K562 (cell line): ENCODE results near the gene DHRS11. TPM values are rescaled to one million over a fixed set of nuclear protein-coding genes. Genes with fewer than 3 reads are reported as not detected.

Experiments
- FOXK1 ChIP-seq: sonication (generic); formaldehyde crosslinking; IDR thresholded peaks from 2 replicates; pipeline ENCODE4 v1.8.0; 2022; ENCODE audit warnings: missing genetic modification reagents, mild to moderate bottlenecking, borderline replicate concordance
- HNRNPH1 ChIP-seq: fragments of 200-400 bp; formaldehyde crosslinking; optimal IDR thresholded peaks from 2 replicates; pipeline ENCODE3; 2017; ENCODE audit warnings: low read depth, mild to moderate bottlenecking, low read length, moderate library complexity
- MAZ ChIP-seq, 2 experiments: fragments of 450-650 bp in 1 of 2; sonication (generic) in 1 of 2; formaldehyde crosslinking; IDR thresholded peaks in 1 of 2; conservative IDR thresholded peaks in 1 of 2; 2 replicates each; pipeline versions ENCODE4 v1.4.0 to v1.5.0; 2020; ENCODE audit warnings: mild to moderate bottlenecking in 1 of 2, missing genetic modification reagents in 1 of 2
- MCM3 ChIP-seq: fragments of 450-650 bp; IDR thresholded peaks from 2 replicates; pipeline ENCODE4 v1.6.1; 2016
- MTA1 ChIP-seq: fragments of 450-650 bp; IDR thresholded peaks from 2 replicates; pipeline ENCODE4 v1.6.1; 2017; ENCODE audit warnings: borderline replicate concordance
- MTA2 ChIP-seq: fragments of 450-650 bp; IDR thresholded peaks from 2 replicates; pipeline ENCODE4 v1.6.1; 2016; ENCODE audit warnings: low read depth
- POU5F1 ChIP-seq: fragments of 150-350 bp; IDR thresholded peaks from 2 replicates; pipeline ENCODE4 v1.6.1; 2014; ENCODE audit warnings: borderline replicate concordance, low read length, low read depth, mild to moderate bottlenecking; ENCODE audit not compliant: partially characterized antibody
- RAD21 ChIP-seq, 2 experiments: fragments of 250-450 bp in 1 of 2; fragments of 450-650 bp in 1 of 2; sonication (Bioruptor Pico) in 1 of 2; formaldehyde crosslinking in 1 of 2; IDR thresholded peaks in 1 of 2; conservative IDR thresholded peaks in 1 of 2; 2 replicates each; pipeline versions ENCODE4 v1.4.0 to v1.8.0; 2020 to 2022; ENCODE audit warnings: mild to moderate bottlenecking in 2 of 2, moderate library complexity in 1 of 2
- RBBP5 ChIP-seq: fragments of 200-600 bp; sonication (generic); IDR thresholded peaks from 2 replicates; pipeline ENCODE4 v1.6.1; 2012; ENCODE audit warnings: borderline replicate concordance, mild to moderate bottlenecking, low read length, control low read depth, inconsistent platforms; ENCODE audit not compliant: insufficient read depth, poor library complexity, severe bottlenecking
- SNIP1 ChIP-seq: fragments of 450-650 bp; IDR thresholded peaks from 2 replicates; pipeline ENCODE4 v1.7.1; 2017; ENCODE audit warnings: low read depth, mild to moderate bottlenecking
- SP2 ChIP-seq: IDR thresholded peaks from 2 replicates; pipeline ENCODE4 v1.6.1; 2011; ENCODE audit warnings: mild to moderate bottlenecking, low read depth, low read length, moderate library complexity; ENCODE audit not compliant: poor library complexity, severe bottlenecking; ENCODE audit errors: extremely low read depth
- TCFL5 ChIP-seq: fragments of 250-450 bp; sonication (Bioruptor Pico); conservative IDR thresholded peaks from 2 replicates; pipeline ENCODE4 v1.6.1; 2021; ENCODE audit warnings: mild to moderate bottlenecking, moderate library complexity, matching md5 sums
- ZBTB7A ChIP-seq: IDR thresholded peaks from 2 replicates; pipeline ENCODE4 v1.6.1; 2011; ENCODE audit warnings: low read depth, mild to moderate bottlenecking, low read length, moderate library complexity, borderline replicate concordance; ENCODE audit not compliant: control insufficient read depth
- ZC3H4 ChIP-seq: sonication (generic); formaldehyde crosslinking; IDR thresholded peaks from 2 replicates; pipeline ENCODE4 v1.9.0; 2021; ENCODE audit warnings: missing genetic modification reagents, borderline replicate concordance
- ZFP91 ChIP-seq: sonication (generic); formaldehyde crosslinking; IDR thresholded peaks from 2 replicates; pipeline ENCODE4 v1.8.0; 2022; ENCODE audit warnings: mild to moderate bottlenecking, missing genetic modification reagents
- ZKSCAN1 ChIP-seq: fragments of 150-350 bp; IDR thresholded peaks from 2 replicates; pipeline ENCODE4 v1.6.1; 2016; ENCODE audit warnings: low read depth, low read length
- ZNF384 ChIP-seq: IDR thresholded peaks from 2 replicates; pipeline ENCODE4 v1.6.1; 2012; ENCODE audit warnings: low read depth, low read length, improper control_type of control experiment
- ZNF436 ChIP-seq: fragments of 250-450, 450-650 bp; sonication (Bioruptor Pico); formaldehyde crosslinking; IDR thresholded peaks from 2 replicates; pipeline ENCODE4 v1.7.0; 2020; ENCODE audit warnings: mild to moderate bottlenecking
- ZNF584 ChIP-seq: fragments of 200-800 bp; sonication (Bioruptor generic); IDR thresholded peaks from 2 replicates; pipeline ENCODE4 v1.6.1; 2016; ENCODE audit warnings: low read depth, mild to moderate bottlenecking, missing genetic modification characterization, missing compliant biosample characterization
- polyA plus RNA-seq, 8 experiments: library from polyadenylated mRNA; depleted of rRNA in 4 of 8; stranded (reverse) in 5 of 8; unstranded in 3 of 8; fragments of >200 nt; fragmentation: Nextera tagmentation in 2 of 8; fragmentation: Illumina TruSeq in 1 of 8; extraction: Ambion mirVana in 2 of 8; extraction: Trizol in 1 of 8; gene quantifications; 2 replicates each; pipeline versions ENCODE4 v1.2.1 to v1.2.3, GENCODE V29; 2011 to 2014; ENCODE audit warnings: inconsistent platforms in 1 of 8, missing spikeins in 1 of 8
- total RNA-seq, 7 experiments: library from RNA; depleted of rRNA in 6 of 7; stranded (reverse); fragments of >200 nt in 6 of 7; fragmentation: Illumina TruSeq in 2 of 7; extraction: Trizol in 2 of 7; gene quantifications; 2 replicates each; pipeline versions ENCODE4 v1.2.1 to v1.2.3, GENCODE V29; 2011 to 2021; ENCODE audit warnings: low replicate concordance in 1 of 7
- TF ChIP-seq, protein P1 (sequence below): fragments of 450-650 bp; IDR thresholded peaks from 2 replicates; pipeline ENCODE4 v1.7.1; 2018; ENCODE audit warnings: mild to moderate bottlenecking, low read depth; ENCODE audit not compliant: partially characterized antibody
- TF ChIP-seq, protein P2 (sequence below): sonication (generic); formaldehyde crosslinking; IDR thresholded peaks from 2 replicates; pipeline ENCODE4 v1.8.1; 2023; ENCODE audit warnings: mild to moderate bottlenecking, missing genetic modification reagents

Gene DHRS11
- total and polyA plus RNA-seq, 9 of the 15 experiments (the other 6 are each of a cell fraction or from before 2014, with no cell fraction given), result 15.2 to 123 (median 59.8) TPM

GRCh38 chr17:36601303-36602029 lies 9.8 kb downstream of the DHRS11 start, which contains the start of gene MRM1 (continued):
- TF ChIP-seq ZNF384 (no peak), ZNF584 (CRISPR knock-in tag) (no peak), ZKSCAN1 (no peak), POU5F1 (no peak), FOXK1 (no peak), ZC3H4 (no peak), MAZ (CRISPR knock-in tag; conservative IDR thresholded peaks at IDR 0.05 in 1 of 2, IDR thresholded peaks at IDR 0.05 in 1 of 2) (peak; percentile 64 to 68; a peak in 3 of 4 replicates), SP2 (no peak), MTA1 (no peak), RAD21 (CRISPR knock-in tag; conservative IDR thresholded peaks at IDR 0.05 in 1 of 2, IDR thresholded peaks at IDR 0.05 in 1 of 2) (no peak), RBBP5 (peak; percentile 59), MCM3 (no peak), ZBTB7A (peak; percentile 82; the same call in 1 of the 2 replicates), SNIP1 (no peak), TCFL5 (CRISPR knock-in tag) (no peak), ZFP91 (peak; percentile 79), MTA2 (no peak), HNRNPH1 (no peak), ZNF436 (CRISPR knock-in tag) (no peak)
- TF ChIP-seq, protein P1, sequence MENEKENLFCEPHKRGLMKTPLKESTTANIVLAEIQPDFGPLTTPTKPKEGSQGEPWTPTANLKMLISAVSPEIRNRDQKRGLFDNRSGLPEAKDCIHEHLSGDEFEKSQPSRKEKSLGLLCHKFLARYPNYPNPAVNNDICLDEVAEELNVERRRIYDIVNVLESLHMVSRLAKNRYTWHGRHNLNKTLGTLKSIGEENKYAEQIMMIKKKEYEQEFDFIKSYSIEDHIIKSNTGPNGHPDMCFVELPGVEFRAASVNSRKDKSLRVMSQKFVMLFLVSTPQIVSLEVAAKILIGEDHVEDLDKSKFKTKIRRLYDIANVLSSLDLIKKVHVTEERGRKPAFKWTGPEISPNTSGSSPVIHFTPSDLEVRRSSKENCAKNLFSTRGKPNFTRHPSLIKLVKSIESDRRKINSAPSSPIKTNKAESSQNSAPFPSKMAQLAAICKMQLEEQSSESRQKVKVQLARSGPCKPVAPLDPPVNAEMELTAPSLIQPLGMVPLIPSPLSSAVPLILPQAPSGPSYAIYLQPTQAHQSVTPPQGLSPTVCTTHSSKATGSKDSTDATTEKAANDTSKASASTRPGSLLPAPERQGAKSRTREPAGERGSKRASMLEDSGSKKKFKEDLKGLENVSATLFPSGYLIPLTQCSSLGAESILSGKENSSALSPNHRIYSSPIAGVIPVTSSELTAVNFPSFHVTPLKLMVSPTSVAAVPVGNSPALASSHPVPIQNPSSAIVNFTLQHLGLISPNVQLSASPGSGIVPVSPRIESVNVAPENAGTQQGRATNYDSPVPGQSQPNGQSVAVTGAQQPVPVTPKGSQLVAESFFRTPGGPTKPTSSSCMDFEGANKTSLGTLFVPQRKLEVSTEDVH, result peak; percentile 84
- TF ChIP-seq, protein P2, sequence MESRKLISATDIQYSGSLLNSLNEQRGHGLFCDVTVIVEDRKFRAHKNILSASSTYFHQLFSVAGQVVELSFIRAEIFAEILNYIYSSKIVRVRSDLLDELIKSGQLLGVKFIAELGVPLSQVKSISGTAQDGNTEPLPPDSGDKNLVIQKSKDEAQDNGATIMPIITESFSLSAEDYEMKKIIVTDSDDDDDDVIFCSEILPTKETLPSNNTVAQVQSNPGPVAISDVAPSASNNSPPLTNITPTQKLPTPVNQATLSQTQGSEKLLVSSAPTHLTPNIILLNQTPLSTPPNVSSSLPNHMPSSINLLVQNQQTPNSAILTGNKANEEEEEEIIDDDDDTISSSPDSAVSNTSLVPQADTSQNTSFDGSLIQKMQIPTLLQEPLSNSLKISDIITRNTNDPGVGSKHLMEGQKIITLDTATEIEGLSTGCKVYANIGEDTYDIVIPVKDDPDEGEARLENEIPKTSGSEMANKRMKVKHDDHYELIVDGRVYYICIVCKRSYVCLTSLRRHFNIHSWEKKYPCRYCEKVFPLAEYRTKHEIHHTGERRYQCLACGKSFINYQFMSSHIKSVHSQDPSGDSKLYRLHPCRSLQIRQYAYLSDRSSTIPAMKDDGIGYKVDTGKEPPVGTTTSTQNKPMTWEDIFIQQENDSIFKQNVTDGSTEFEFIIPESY (CRISPR knock-in tag), result no peak
